Stimulated activated CD4-positive, alpha-beta T cell treated with anti-CD3 and anti-CD28 coated beads, Interleukin-2, amount 100 ng/mL, for 4 hours (primary cell): ENCODE measurements around the gene TRAPPC10.

ENCODE experiments used
- DNase-seq: peaks from one replicate; pipeline ENCODE4 v3.0.0-alpha.2; 2020; ENCODE audit warnings: low read depth

TRAPPC10 gene

GRCh38 chr21:44067011-44067839 is 55.1 kb downstream of the TRAPPC10 start:
- no peak for DNase-seq

GRCh38 chr21:44070391-44070790 is 58.3 kb downstream of the TRAPPC10 start:
- DNase-seq = no peak

- no peak for DNase-seq
These were observed 59.4 kb downstream of the TRAPPC10 start for GRCh38 chr21:44071359-44072104.

- no peak for DNase-seq
These were observed 60.0 kb downstream of the TRAPPC10 start for GRCh38 chr21:44072111-44072510.

GRCh38 chr21:44074315-44074958 is 62.3 kb downstream of the TRAPPC10 start:
- no peak for DNase-seq

DNA sequence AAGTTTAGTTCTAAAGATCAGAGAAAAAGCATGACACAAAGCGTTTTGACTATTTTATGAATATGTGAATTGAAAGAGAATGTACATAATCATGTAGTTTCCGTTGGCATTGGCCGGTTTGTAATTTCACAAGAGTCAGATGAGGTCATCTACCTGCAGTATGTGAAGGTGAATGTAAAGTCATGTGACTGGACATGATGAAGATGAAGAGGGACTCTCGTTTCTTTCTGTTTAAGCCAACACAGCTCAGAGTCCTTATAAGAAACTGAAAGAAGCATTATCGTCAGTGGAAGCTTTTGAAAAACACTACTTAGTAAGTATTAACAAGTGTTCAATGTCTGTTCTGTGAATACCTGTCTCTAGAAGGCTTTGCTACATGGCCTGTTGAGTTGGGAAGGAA is 64.2 kb downstream of the TRAPPC10 start:
- DNase-seq = no peak

DNA sequence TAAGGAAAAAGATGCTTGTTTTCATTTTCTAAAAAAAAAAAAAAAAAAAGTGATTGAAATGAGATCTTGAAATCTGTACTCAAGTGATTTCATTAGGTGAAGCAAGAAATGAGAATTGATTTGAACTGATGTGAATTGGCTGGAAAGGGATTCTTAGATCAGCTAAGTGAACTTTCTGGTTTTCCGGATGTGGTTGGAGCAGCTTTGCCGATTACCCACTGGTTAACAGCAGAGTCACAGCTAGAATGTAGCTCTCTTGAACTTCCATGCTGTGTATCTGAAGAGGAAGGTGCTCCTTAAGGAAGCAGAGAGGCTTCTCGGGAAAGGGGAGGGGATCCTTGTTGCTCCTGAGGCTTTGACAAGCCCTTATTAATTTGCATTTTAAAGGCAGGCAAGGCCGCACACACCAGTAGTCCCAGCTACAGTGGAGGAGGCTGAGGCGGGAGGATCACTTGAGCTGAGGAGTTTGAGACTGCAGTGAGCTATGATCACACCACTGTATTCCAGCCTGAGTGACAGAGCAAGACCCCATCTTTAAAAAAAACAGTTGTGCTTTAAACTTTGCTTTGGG is 66.4 kb downstream of the TRAPPC10 start:
- no peak for DNase-seq

DNA sequence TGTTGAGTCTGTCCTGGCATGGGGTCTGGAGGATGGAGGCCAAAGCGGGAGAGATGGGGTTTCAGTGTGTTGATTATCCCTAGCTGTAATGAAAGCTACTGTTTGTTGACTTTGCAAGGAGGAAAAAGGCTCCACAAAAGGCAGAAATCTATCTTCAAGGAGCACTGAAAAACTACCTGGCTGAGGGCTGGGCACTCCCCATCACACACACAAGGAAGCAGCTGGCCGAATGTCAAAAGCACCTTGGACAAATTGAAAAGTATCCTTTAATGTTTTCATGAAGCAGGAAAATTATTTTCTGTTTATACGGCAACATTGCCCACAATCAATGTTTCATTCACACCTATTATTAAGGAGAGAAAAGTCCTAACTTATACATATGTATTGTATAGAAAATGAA is 67.3 kb downstream of the TRAPPC10 start:
- no peak for DNase-seq

GRCh38 chr21:44079846-44080245 is 67.7 kb downstream of the TRAPPC10 start:
- no peak for DNase-seq

DNA sequence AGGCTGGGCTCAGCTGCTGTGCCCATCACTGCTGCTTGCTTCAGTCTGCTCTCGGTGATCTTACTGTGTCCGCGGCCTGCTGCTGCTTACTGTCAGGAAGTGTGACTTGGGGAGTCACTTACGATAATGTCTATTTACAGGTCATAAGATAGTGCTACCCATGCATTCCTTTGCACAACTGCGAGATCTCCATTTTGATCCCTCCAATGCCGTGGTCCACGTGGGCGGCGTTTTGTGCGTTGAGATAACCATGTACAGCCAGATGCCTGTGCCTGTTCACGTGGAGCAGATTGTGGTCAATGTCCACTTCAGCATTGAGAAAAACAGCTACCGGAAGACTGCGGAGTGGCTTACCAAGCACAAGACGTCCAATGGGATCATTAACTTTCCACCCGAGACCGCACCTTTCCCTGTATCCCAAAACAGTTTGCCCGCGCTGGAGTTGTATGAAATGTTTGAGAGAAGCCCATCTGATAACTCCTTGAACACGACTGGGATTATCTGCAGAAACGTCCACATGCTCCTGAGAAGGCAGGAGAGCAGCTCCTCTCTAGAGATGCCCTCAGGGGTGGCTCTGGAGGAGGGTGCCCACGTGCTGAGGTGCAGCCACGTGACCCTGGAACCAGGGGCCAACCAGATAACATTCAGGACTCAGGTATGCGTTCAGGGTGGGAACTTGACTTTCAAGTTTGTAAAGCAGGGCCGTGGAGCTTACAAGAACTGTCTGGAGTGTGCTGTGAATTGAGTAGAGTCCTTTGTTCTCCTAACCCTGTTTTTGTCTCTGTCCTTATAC is 70.7 kb downstream of the TRAPPC10 start:
- DNase-seq = no peak

DNA sequence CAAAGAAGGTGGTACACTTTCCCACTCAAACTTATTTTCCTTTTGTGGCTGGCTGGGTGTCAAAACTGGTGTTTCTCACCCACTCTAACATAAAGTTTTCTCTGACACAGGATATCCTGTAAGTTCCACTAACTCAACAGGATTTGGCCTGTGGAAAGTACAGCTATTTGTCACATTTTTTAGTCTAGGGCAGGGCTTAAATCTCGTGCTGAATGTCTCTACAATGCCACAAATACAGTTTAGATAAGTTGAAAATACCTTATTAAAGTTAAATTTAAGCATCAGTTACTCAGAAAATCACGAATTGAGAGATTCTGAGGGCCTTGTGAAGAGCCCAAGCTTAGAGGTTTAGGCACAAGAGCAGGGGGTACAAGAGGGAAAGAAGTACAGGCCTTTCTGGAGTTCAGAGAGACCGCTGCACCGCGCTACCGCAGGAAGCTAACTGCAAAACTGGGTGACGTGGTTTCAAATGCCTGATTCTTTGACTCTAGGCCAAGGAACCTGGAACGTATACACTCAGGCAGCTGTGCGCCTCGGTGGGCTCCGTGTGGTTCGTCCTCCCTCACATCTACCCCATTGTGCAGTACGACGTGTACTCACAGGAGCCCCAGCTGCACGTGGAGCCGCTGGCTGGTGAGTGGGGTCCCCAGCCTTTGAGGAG is 71.7 kb downstream of the TRAPPC10 start:
- DNase-seq = no peak

- DNase-seq = no peak
These were observed 72.6 kb downstream of the TRAPPC10 start for GRCh38 chr21:44084496-44085241.

DNA sequence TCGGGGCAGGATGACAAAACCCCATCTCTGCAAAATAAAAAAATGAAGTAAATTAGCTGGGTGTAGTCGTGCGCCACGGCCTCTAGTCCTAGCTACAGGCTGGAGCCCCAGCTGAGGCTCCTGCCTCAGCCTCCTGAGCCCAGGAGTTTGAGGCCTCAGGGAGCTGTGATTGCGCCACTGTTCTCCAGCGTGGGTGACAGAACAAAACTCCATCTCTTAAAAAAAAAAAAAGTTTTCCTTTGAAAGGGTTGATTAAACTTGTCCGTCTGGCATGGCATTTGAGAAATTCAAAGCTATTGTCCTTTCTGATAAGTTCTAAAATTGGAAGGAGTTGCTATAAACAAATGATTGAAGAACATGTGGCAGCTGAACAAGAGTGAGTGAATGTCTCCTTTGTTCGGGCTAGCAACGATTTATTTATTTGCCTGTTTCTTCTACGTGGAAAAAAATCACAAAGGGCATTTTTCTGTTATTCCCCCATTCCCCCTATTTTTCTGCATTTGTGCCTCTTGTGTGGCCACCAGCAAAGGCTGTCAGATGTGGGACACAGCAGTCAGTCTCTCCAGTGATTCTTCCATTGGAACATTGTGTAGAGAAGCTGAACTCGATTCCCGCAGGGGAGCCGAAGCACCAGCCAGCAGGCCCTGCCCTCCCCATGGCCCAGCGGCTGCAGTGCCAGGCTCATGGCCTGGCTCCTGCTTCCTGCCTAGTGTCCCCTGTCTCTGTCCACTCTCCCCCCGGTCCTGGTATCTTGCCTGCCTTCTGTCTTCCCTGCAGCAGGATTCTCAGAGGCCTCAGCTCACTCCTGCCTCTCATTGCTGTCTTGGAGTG is 73.6 kb downstream of the TRAPPC10 start:
- no peak for DNase-seq

DNA sequence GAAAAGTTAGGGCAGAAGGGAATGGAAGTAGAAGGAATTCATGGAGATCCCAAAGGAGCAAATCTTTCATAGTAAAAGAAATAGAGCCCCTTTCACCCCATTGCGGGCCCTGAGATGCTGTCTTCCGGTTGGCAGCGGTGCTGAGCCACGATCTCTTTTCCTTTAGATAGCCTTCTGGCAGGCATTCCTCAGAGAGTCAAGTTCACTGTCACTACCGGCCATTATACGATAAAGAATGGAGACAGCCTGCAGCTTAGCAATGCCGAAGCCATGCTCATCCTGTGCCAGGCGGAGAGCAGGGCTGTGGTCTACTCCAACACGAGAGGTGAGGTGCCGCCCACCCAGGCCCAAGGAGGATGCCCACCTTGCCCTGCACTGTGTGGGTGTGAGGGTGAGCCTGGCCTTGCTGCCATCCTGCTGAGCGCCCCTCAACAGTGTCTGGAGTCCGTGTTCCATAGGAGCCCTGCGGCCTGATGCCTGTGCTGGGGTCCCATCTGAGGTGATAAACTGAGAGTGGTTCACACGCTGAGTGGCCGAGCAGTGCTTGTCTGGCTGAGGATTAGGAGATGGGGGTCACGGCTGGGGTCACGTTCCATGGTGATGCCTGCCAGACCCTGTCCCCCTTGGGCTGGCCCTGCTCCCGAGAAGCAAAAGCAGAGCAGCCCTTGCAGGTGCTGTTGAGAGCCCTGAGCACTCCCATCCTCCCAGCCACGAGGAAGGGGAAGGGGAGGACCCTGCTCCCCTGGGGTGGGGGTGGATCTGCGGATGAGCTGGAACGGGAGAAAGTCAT is 74.7 kb downstream of the TRAPPC10 start:
- DNase-seq = no peak

DNA sequence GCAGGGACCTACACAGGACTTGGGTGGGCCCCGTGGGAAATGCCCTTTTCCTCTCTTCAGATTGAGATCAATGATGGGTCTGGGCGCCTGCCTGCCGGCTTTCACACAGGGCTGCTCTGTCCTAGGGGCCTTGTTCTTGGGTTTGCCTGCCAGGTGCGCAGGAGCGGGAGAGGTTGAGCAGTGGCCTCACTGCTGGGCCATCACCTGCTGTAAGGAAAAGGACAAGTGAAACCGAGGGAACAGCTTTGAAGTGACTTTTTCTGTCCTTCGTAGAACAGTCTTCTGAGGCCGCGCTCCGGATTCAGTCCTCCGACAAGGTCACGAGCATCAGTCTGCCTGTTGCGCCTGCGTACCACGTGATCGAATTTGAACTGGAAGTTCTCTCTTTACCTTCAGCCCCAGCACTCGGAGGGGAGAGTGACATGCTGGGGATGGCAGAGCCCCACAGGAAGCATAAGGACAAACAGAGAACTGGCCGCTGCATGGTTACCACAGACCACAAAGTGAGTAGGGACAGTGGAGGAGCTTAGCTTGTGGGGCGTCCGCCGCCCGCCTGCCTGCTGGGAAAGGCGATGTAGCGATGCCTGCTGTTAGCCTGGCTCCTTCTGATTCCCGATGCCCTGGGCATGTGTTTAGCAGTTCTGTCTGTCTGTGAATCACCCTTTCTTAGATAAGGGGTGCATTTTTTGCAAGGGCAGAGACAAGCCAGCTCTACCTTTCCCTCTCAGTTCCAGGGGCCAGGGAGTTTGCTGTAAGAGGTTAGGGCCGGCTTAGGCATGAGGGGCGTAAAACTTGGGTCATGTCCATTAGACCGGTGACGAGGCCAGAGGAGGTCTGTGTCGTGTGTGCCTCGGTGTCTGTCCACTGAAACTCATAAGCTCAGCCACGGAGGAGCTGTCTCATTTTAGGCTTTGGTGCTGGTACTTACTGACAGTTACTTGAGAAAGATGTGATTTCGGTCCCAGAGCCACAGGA is 75.6 kb downstream of the TRAPPC10 start:
- no peak for DNase-seq

GRCh38 chr21:44088401-44088780 is 76.3 kb downstream of the TRAPPC10 start:
- no peak for DNase-seq
